PC-3 (cell line): ENCODE results near the gene SERPINC1. TPM values are rescaled to one million over a fixed set of nuclear protein-coding genes. Genes with fewer than 3 reads are reported as not detected.

Source experiments
- ATAC-seq: fragments of 200-7000 bp; cut with Tn5 transposase; 2 replicates; pipeline ENCODE4 v1.9.1; 2020; ENCODE audit warnings: mild to moderate bottlenecking, moderate library complexity
- BruUV-seq: library from RNA; stranded (reverse); fragments of 400-500 nt; replicated peaks from 2 replicates; lab custom pipeline; 2021; lab: Mats Ljungman, UMichigan
- CTCF ChIA-PET: fragments of 300-600 bp; sonication (Branson Sonifier 250); formaldehyde crosslinking; loops from one replicate; lab custom pipeline; 2022; ENCODE audit warnings: antibody characterized with exemption; lab: Charles Lee
- POLR2A ChIA-PET: fragments of 300-600 bp; sonication (Branson Sonifier 250); formaldehyde crosslinking; loops from one replicate; lab custom pipeline; 2022; ENCODE audit warnings: antibody characterized with exemption; ENCODE audit not compliant: unreplicated experiment; lab: Charles Lee
- DNase-seq: peaks from one replicate; pipeline ENCODE4 v3.0.0-alpha.2; 2015
- H2AFZ ChIP-seq: fragments of 300-600 bp; sonication (generic); 2 replicates; pipeline ENCODE4 v1.6.0; 2016; ENCODE audit warnings: antibody characterized with exemption, low read length
- H3F3A ChIP-seq: fragments of 300-600 bp; sonication (generic); one replicate; pipeline ENCODE4 v1.6.0; 2017; ENCODE audit warnings: antibody characterized with exemption, low read length, control low read depth, mild to moderate bottlenecking; ENCODE audit not compliant: unreplicated experiment
- H3K27ac ChIP-seq: fragments of 300-600 bp; sonication (generic); 2 replicates; pipeline ENCODE4 v1.5.1; 2016; ENCODE audit warnings: mild to moderate bottlenecking, low read length
- H3K27me3 ChIP-seq: fragments of 300-600 bp; sonication (generic); 2 replicates; pipeline ENCODE4 v1.6.1; 2016; ENCODE audit warnings: low read length, mixed read lengths
- H3K36me3 ChIP-seq: fragments of 300-600 bp; sonication (generic); 2 replicates; pipeline ENCODE4 v1.6.1; 2016; ENCODE audit warnings: low read depth, mixed run types, low read length, mixed read lengths
- H3K4me1 ChIP-seq: fragments of 300-600 bp; sonication (generic); 2 replicates; pipeline ENCODE4 v1.5.1; 2016; ENCODE audit warnings: low read length; ENCODE audit not compliant: insufficient read depth
- H3K4me2 ChIP-seq: fragments of 300-600 bp; sonication (generic); 2 replicates; pipeline ENCODE4 v1.6.0; 2016; ENCODE audit warnings: low read length
- H3K4me3 ChIP-seq: fragments of 300-600 bp; sonication (generic); 2 replicates; pipeline ENCODE4 v1.5.1; 2016; ENCODE audit warnings: mild to moderate bottlenecking, low read length, mixed read lengths
- H3K79me2 ChIP-seq: fragments of 300-600 bp; sonication (generic); 2 replicates; pipeline ENCODE4 v1.6.1; 2017; ENCODE audit warnings: low read length, mixed read lengths
- H3K9ac ChIP-seq: fragments of 300-600 bp; sonication (generic); 2 replicates; pipeline ENCODE4 v1.6.0; 2016; ENCODE audit warnings: mild to moderate bottlenecking, low read length
- H3K9me2 ChIP-seq: fragments of 300-600 bp; sonication (generic); replicated peaks from 2 replicates; pipeline ENCODE4 v1.6.1; 2016; ENCODE audit warnings: mixed run types, low read length, mixed read lengths
- H3K9me3 ChIP-seq: fragments of 300-600 bp; sonication (generic); 2 replicates; pipeline ENCODE4 v1.6.1; 2016; ENCODE audit warnings: low read length, mixed read lengths
- H4K20me1 ChIP-seq: fragments of 300-600 bp; sonication (generic); 2 replicates; pipeline ENCODE4 v1.6.1; 2016; ENCODE audit warnings: low read length, mixed read lengths
- EZH2 ChIP-seq: fragments of 300-600 bp; sonication (generic); IDR thresholded peaks from one replicate; pipeline ENCODE4 v1.6.1; 2017; ENCODE audit warnings: antibody characterized with exemption, mild to moderate bottlenecking, low read length; ENCODE audit not compliant: unreplicated experiment
- EZH2phosphoT487 ChIP-seq: fragments of 300-600 bp; sonication (generic); IDR thresholded peaks from 2 replicates; pipeline ENCODE4 v1.6.1; 2018; ENCODE audit warnings: mild to moderate bottlenecking, antibody characterized with exemption, low read length, borderline replicate concordance
- intact Hi-C: fragments of 100-400 bp; cut with micrococcal nuclease; formaldehyde crosslinking; loops from 2 replicates; pipeline ENCODE4 v1.9.0; 2023
- total RNA-seq: library from RNA; depleted of rRNA; stranded (reverse); fragments of >200 nt; gene quantifications from 2 replicates; pipeline ENCODE4 v1.2.3, GENCODE V29; 2014
- TF ChIP-seq, protein P1 (sequence below): fragments of 300-600 bp; sonication (generic); conservative IDR thresholded peaks from 2 replicates; pipeline ENCODE4 v1.5.1; 2017; ENCODE audit warnings: antibody characterized with exemption, low read depth, mild to moderate bottlenecking, low read length

Gene SERPINC1
- total RNA-seq, 1 experiment from 2014 or later: not detected

DNA sequence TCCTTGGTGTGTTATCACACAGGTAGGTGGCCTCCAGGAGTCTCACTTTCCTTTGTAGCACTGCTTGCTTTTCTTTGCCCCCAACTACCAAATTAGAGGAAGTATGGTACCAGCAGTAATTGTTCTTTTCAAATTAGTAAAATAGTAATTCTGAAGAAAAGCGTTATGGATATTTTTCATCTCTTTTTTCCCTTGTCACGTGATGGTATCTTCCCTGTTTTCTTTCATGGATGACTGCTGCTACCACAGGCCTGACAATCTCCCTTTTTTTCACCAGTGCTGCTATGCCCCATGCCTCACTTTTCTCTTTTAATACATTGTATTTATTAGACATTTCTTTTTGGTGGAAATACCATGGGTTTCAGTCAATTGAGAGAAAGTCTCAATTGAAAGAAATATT is 45.6 kb downstream of the SERPINC1 start:
- DNase-seq: no peak
- H3K9me2 ChIP-seq: no peaks in the 10 kb centered on the region
- intact Hi-C loops: no loop called here
- H3K4me3 ChIP-seq: no peak overlapping the region
- no peaks in the 10 kb centered on the region for H3K27me3 ChIP-seq
- ChIA-PET CTCF (no interaction called here), POLR2A (no interaction called here)
- no peaks in the 10 kb centered on the region for H3K9me3 ChIP-seq
- peaks cover 7% of the 10 kb centered on the region for H3K4me1 ChIP-seq
- H3K9ac ChIP-seq: no peak overlapping the region
- no peak overlapping the region for H3K4me2 ChIP-seq
- peaks cover 13% of the 10 kb centered on the region for H3K79me2 ChIP-seq
- TF ChIP-seq, protein P1, sequence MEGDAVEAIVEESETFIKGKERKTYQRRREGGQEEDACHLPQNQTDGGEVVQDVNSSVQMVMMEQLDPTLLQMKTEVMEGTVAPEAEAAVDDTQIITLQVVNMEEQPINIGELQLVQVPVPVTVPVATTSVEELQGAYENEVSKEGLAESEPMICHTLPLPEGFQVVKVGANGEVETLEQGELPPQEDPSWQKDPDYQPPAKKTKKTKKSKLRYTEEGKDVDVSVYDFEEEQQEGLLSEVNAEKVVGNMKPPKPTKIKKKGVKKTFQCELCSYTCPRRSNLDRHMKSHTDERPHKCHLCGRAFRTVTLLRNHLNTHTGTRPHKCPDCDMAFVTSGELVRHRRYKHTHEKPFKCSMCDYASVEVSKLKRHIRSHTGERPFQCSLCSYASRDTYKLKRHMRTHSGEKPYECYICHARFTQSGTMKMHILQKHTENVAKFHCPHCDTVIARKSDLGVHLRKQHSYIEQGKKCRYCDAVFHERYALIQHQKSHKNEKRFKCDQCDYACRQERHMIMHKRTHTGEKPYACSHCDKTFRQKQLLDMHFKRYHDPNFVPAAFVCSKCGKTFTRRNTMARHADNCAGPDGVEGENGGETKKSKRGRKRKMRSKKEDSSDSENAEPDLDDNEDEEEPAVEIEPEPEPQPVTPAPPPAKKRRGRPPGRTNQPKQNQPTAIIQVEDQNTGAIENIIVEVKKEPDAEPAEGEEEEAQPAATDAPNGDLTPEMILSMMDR: no peak
- TF ChIP-seq EZH2 (no peak), EZH2phosphoT487 (no peak)
- no TSS peak for BruUV-seq
- no peak overlapping the region for H3K27ac ChIP-seq
- no peak overlapping the region for H2AFZ ChIP-seq
- no peak for ATAC-seq
- peaks cover under 1% of the 10 kb centered on the region for H3F3A ChIP-seq
- peaks cover 8% of the 10 kb centered on the region for H4K20me1 ChIP-seq
- H3K36me3 ChIP-seq: peaks cover 11% of the 10 kb centered on the region

DNA sequence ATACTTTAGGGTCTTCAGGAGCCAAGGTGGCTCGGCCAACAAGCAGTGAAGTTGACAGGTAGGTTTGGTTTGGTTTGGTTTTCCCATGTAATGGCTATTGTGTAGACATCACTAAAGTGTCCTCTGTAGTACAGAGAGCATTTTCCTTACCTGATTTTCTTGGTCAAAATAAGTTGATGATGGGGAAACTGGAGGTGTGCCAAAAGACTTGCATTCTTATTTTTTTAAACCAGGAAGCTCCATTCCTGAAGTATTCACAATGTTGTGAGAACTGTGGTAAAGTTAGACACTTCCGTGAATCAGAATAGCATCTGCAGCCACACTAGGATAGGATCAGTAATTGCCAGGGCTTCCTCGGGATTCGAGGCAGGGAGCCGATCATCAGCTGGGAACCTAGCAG is 46.0 kb downstream of the SERPINC1 start:
- no peak overlapping the region for H3K4me2 ChIP-seq
- peaks cover 5% of the 10 kb centered on the region for H3F3A ChIP-seq
- intact Hi-C loops: no loop called here
- TF ChIP-seq EZH2: no peak
- TF ChIP-seq, protein P1: no peak
- no peak for TF ChIP-seq EZH2phosphoT487
- no peak overlapping the region for H2AFZ ChIP-seq
- no peaks in the 10 kb centered on the region for H3K27me3 ChIP-seq
- peaks cover 12% of the 10 kb centered on the region for H4K20me1 ChIP-seq
- ChIA-PET CTCF (no interaction called here), POLR2A (no interaction called here)
- H3K79me2 ChIP-seq: peaks cover 17% of the 10 kb centered on the region
- ATAC-seq (no peak), DNase-seq (no peak)
- H3K9me2 ChIP-seq: no peaks in the 10 kb centered on the region
- peaks cover 7% of the 10 kb centered on the region for H3K4me1 ChIP-seq
- no peak overlapping the region for H3K4me3 ChIP-seq
- H3K27ac ChIP-seq: no peak overlapping the region
- H3K9ac ChIP-seq: no peak overlapping the region
- peaks cover 15% of the 10 kb centered on the region for H3K36me3 ChIP-seq
- no peaks in the 10 kb centered on the region for H3K9me3 ChIP-seq
- no TSS peak for BruUV-seq

DNA sequence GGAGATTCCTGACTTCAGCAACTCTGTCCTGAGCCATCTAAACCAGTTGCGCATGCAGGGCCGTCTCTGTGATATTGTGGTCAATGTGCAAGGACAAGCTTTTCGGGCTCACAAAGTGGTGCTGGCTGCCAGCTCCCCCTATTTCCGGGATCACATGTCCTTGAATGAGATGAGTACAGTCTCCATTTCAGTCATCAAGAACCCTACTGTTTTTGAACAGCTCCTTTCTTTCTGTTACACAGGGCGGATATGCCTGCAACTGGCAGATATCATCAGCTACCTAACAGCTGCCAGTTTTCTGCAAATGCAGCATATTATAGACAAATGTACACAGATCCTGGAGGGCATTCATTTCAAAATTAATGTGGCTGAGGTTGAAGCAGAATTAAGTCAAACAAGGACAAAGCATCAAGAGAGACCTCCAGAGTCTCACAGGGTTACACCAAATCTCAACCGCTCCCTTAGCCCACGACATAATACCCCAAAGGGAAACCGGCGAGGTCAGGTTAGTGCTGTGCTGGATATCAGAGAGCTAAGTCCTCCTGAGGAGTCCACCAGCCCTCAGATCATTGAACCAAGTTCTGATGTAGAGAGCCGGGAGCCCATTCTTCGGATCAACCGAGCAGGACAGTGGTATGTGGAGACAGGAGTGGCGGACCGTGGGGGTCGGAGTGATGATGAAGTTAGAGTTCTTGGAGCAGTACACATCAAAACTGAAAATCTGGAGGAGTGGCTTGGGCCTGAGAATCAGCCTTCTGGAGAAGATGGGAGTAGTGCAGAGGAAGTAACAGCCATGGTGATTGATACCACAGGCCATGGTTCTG is 46.7 kb downstream of the SERPINC1 start:
- H3K4me2 ChIP-seq: 0 out of 2 replicates have a peak overlapping the region, but pooled peaks have one; percentile 97
- no peaks in the 10 kb centered on the region for H3K9me2 ChIP-seq
- peaks cover 22% of the 10 kb centered on the region for H3K36me3 ChIP-seq
- no TSS peak for BruUV-seq
- H2AFZ ChIP-seq: no peak overlapping the region
- no peak for DNase-seq
- CTCF ChIA-PET: no interaction called here
- ATAC-seq: no peak
- H3F3A ChIP-seq: peaks cover 9% of the 10 kb centered on the region
- peaks cover 18% of the 10 kb centered on the region for H4K20me1 ChIP-seq
- H3K27me3 ChIP-seq: no peaks in the 10 kb centered on the region
- no peak overlapping the region for H3K27ac ChIP-seq
- peaks cover 23% of the 10 kb centered on the region for H3K79me2 ChIP-seq
- H3K9me3 ChIP-seq: no peaks in the 10 kb centered on the region
- H3K4me3 ChIP-seq: no peak overlapping the region
- H3K9ac ChIP-seq: no peak overlapping the region
- intact Hi-C loops: no loop called here
- TF ChIP-seq, protein P1: no peak
- no peak for TF ChIP-seq EZH2phosphoT487
- TF ChIP-seq EZH2: no peak
- POLR2A ChIA-PET: no interaction called here
- peaks cover 9% of the 10 kb centered on the region for H3K4me1 ChIP-seq
